HEK293 (cell line): ENCODE data around the gene WDR43.

Source experiments
- BCL11B ChIP-seq: fragments of 450-650 bp; formaldehyde crosslinking; IDR thresholded peaks from 2 replicates; pipeline ENCODE4 v1.5.1; 2016; ENCODE audit warnings: low read depth, missing biosample characterization, missing genetic modification characterization
- GFI1B ChIP-seq: fragments of 450-650 bp; formaldehyde crosslinking; IDR thresholded peaks from 2 replicates; pipeline ENCODE4 v1.5.1; 2016; ENCODE audit warnings: missing biosample characterization, missing genetic modification characterization
- GLIS2 ChIP-seq: fragments of 450-650 bp; formaldehyde crosslinking; IDR thresholded peaks from 2 replicates; pipeline ENCODE4 v1.5.1; 2016; ENCODE audit warnings: missing biosample characterization, missing genetic modification characterization
- HOXD13 ChIP-seq: sonication (generic); formaldehyde crosslinking; IDR thresholded peaks from 2 replicates; pipeline ENCODE4 v1.8.0; 2022; ENCODE audit warnings: missing genetic modification reagents, borderline replicate concordance
- KLF1 ChIP-seq: fragments of 450-650 bp; formaldehyde crosslinking; IDR thresholded peaks from 2 replicates; pipeline ENCODE4 v1.5.1; 2016; ENCODE audit warnings: missing biosample characterization, missing genetic modification characterization
- PRDM4 ChIP-seq: fragments of 450-650 bp; formaldehyde crosslinking; IDR thresholded peaks from 2 replicates; pipeline ENCODE4 v1.5.1; 2017; ENCODE audit warnings: missing biosample characterization, missing genetic modification characterization
- SETDB1 ChIP-seq: IDR thresholded peaks from one replicate; pipeline ENCODE4 v1.6.1; 2017; ENCODE audit warnings: mild to moderate bottlenecking, low read length, moderate library complexity, mixed read lengths; ENCODE audit not compliant: insufficient read length
- YY2 ChIP-seq: fragments of 450-650 bp; formaldehyde crosslinking; IDR thresholded peaks from 2 replicates; pipeline ENCODE4 v1.5.1; 2016; ENCODE audit warnings: missing biosample characterization, missing genetic modification characterization
- ZBTB26 ChIP-seq: fragments of 450-650 bp; formaldehyde crosslinking; optimal IDR thresholded peaks from 2 replicates; pipeline ENCODE3; 2016; ENCODE audit warnings: missing biosample characterization, mild to moderate bottlenecking, missing genetic modification characterization
- ZFHX2 ChIP-seq: fragments of 450-650 bp; formaldehyde crosslinking; conservative IDR thresholded peaks from 2 replicates; pipeline ENCODE4 v1.5.1; 2016; ENCODE audit warnings: missing biosample characterization, missing genetic modification characterization
- ZIC2 ChIP-seq: fragments of 450-650 bp; formaldehyde crosslinking; IDR thresholded peaks from 2 replicates; pipeline ENCODE4 v1.5.1; 2016; ENCODE audit warnings: missing biosample characterization, missing genetic modification characterization
- ZNF174 ChIP-seq: fragments of 450-650 bp; formaldehyde crosslinking; IDR thresholded peaks from 2 replicates; pipeline ENCODE4 v1.5.0; 2017; ENCODE audit warnings: missing biosample characterization, mild to moderate bottlenecking, missing genetic modification characterization
- ZNF398 ChIP-seq: fragments of 450-650 bp; formaldehyde crosslinking; IDR thresholded peaks from 2 replicates; pipeline ENCODE4 v1.5.1; 2017; ENCODE audit warnings: missing biosample characterization, missing genetic modification characterization
- ZNF501 ChIP-seq: fragments of 450-650 bp; formaldehyde crosslinking; IDR thresholded peaks from 2 replicates; pipeline ENCODE4 v1.5.1; 2016; ENCODE audit warnings: missing biosample characterization, missing genetic modification characterization
- ZNF571 ChIP-seq: fragments of 450-650 bp; formaldehyde crosslinking; IDR thresholded peaks from 2 replicates; pipeline ENCODE4 v1.5.0; 2017; ENCODE audit warnings: missing biosample characterization, missing genetic modification characterization
- ZNF610 ChIP-seq: fragments of 450-650 bp; formaldehyde crosslinking; IDR thresholded peaks from 2 replicates; pipeline ENCODE4 v1.5.1; 2016; ENCODE audit warnings: missing biosample characterization, missing genetic modification characterization, borderline replicate concordance
- ZNF677 ChIP-seq: fragments of 450-650 bp; IDR thresholded peaks from 2 replicates; pipeline ENCODE4 v1.5.0; 2018; ENCODE audit warnings: missing biosample characterization, mild to moderate bottlenecking, missing genetic modification characterization, moderate library complexity
- ZNF692 ChIP-seq: fragments of 450-650 bp; formaldehyde crosslinking; IDR thresholded peaks from 2 replicates; pipeline ENCODE4 v1.5.1; 2016; ENCODE audit warnings: missing biosample characterization, missing genetic modification characterization
- ZNF701 ChIP-seq: fragments of 450-650 bp; formaldehyde crosslinking; IDR thresholded peaks from 2 replicates; pipeline ENCODE4 v1.5.1; 2016; ENCODE audit warnings: missing biosample characterization, missing genetic modification characterization
- ZNF704 ChIP-seq: fragments of 450-650 bp; formaldehyde crosslinking; IDR thresholded peaks from 2 replicates; pipeline ENCODE4 v1.5.1; 2016; ENCODE audit warnings: missing biosample characterization, missing genetic modification characterization
- ZSCAN5A ChIP-seq: fragments of 450-650 bp; formaldehyde crosslinking; IDR thresholded peaks from 2 replicates; pipeline ENCODE4 v1.5.1; 2016; ENCODE audit warnings: missing biosample characterization, missing genetic modification characterization
- ZXDB ChIP-seq: fragments of 450-650 bp; formaldehyde crosslinking; IDR thresholded peaks from 2 replicates; pipeline ENCODE4 v1.5.1; 2016; ENCODE audit warnings: missing biosample characterization, missing genetic modification characterization

The WDR43 gene

GRCh38 chr2:28870146-28870891 is 24.1 kb upstream of the WDR43 start, which contains the start of gene TRMT61B (continued):
- TF ChIP-seq ZNF501 (tag by site-specific recombination): peak; percentile 83; the same call in 1 of the 2 replicates
- no peak for TF ChIP-seq ZNF701
- no peak for TF ChIP-seq GFI1B
- TF ChIP-seq ZSCAN5A (tag by site-specific recombination): no peak
- no peak for TF ChIP-seq PRDM4 (tag by site-specific recombination)
- no peak for TF ChIP-seq KLF1 (tag by site-specific recombination)
- 0 out of 2 replicates have a peak, but pooled peaks have one; percentile 46 for TF ChIP-seq ZIC2 (tag by site-specific recombination)
- TF ChIP-seq ZNF174 (tag by site-specific recombination): no peak
- TF ChIP-seq ZNF692 (tag by site-specific recombination): peak; percentile 64; the same call in 1 of the 2 replicates
- TF ChIP-seq ZNF398: no peak
- no peak; the same call in 1 of the 2 replicates for TF ChIP-seq GLIS2
- no peak for TF ChIP-seq ZNF571 (tag by site-specific recombination)
- no peak for TF ChIP-seq SETDB1
- peak; percentile 45 for TF ChIP-seq ZFHX2 (tag by site-specific recombination)
- TF ChIP-seq ZXDB: peak; percentile 87
- peak; percentile 52; the same call in 1 of the 2 replicates for TF ChIP-seq BCL11B (tag by site-specific recombination)
- peak; percentile 74 for TF ChIP-seq YY2 (tag by site-specific recombination)
- no peak for TF ChIP-seq ZNF704 (tag by site-specific recombination)
- peak; percentile 95 for TF ChIP-seq ZBTB26
- TF ChIP-seq HOXD13: no peak
- no peak for TF ChIP-seq ZNF677
- TF ChIP-seq ZNF610 (tag by site-specific recombination): 0 out of 2 replicates have a peak, but pooled peaks have one; percentile 41
